Measurements from ENCODE around the gene FGGY.
"Not testable (repeated sequence)": the region's sequence is repeated elsewhere in the genome, so short reads cannot be mapped to it uniquely, and the experiment has no call there.

The FGGY gene

DNA sequence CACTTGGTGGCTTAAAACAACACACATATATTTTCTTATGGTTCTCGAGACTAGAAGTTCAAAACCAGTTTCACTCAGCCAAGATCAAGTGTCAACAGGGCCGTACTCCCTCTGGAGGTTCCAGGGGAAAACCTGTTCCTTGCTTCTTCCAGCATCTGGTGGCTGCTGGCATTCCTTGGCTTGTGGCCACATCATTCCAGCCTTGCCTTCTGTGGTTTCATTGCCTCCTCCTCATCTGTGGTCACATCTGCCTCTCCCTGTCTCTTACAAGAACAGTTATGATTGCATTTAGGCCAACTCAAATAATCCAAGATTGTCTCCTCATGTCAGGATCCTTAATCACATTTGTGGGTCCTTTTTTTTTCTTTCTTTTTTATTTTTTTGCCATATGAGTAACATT is 277.2 kb downstream of the FGGY start:
- H3K27me3 Mint-ChIP-seq = no peaks in the 10 kb centered on the region
- H3K36me3 Mint-ChIP-seq = peaks cover 7 to 11% of the 10 kb centered on the region in 2 donors
- H3K27ac Mint-ChIP-seq = no peak overlapping the region
- no peak for DNase-seq
- peaks cover 12 to 27% of the 10 kb centered on the region in 2 donors for H3K4me1 Mint-ChIP-seq
- H3K9me3 Mint-ChIP-seq = peaks cover 5 to 9% of the 10 kb centered on the region in 2 donors
- no peak for ATAC-seq (replicated peaks)
- H3K4me3 Mint-ChIP-seq = no peak overlapping the region

DNA sequence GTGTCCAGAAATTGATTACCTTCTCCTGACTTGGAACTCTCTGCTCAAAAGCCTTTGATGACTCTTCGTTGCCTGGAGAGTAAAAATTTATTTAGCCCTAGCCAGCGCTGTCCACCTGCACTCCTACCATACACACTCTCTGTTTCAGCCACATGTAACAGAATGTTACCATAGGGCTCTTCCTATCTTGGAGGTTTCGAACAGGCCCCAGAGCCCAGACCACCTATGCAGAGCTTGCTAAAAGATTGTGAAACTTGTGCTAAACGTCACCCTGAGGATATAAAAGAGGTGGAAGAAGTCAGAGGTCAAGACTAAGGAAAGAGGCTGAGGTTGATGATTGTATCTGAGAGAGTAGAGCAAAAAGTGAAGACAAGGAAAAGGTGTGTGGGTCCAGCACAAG is 280.9 kb downstream of the FGGY start:
- no peaks in the 10 kb centered on the region for H3K27me3 Mint-ChIP-seq
- no peak for ATAC-seq (replicated peaks)
- H3K4me1 Mint-ChIP-seq = no peaks in the 10 kb centered on the region

DNA sequence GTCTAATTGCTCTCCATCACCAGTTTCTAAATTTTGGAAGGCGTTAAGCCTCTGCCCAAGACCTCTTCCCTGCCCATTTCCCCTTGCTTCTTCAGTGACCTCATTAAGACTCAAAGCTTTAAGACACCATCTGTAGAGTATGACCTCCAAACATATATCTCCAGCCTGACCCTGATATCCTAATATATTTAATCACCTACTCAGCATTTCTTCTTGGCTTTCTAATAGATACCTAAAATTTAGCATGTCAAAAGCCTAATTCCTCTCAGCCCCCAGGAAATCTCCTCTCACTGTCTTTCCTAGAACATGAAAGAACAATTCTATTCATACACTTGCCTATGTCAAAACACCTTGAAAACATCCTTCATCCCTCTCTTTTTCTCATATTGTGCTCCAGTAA is 282.3 kb downstream of the FGGY start:
- Mint-ChIP-seq H3K9me3 (peaks cover under 1 to 4% of the 10 kb centered on the region in 2 donors), H3K27ac (no peak overlapping the region), H3K36me3 (peaks cover 6 to 10% of the 10 kb centered on the region in 2 donors), H3K27me3 (no peaks in the 10 kb centered on the region), H3K4me1 (no peaks in the 10 kb centered on the region), H3K4me3 (no peak overlapping the region)
- ATAC-seq (replicated peaks) = no peak
- no peak for DNase-seq

More for the DNA sequence above, 280.9 kb downstream of the FGGY start:
- H3K9me3 Mint-ChIP-seq = peaks cover 5 to 9% of the 10 kb centered on the region in 2 donors
- no peak overlapping the region for H3K27ac Mint-ChIP-seq
- no peak overlapping the region for H3K4me3 Mint-ChIP-seq
- peaks cover 11% of the 10 kb centered on the region in 2 donors for H3K36me3 Mint-ChIP-seq
- no peak for DNase-seq

- DNase-seq (no peak), ATAC-seq (replicated peaks) (peak; percentile 38 to 48)
- Mint-ChIP-seq H3K9me3 (peaks cover 0 to 3% of the 10 kb centered on the region in 2 donors), H3K4me1 (no peaks in the 10 kb centered on the region), H3K27me3 (no peaks in the 10 kb centered on the region), H3K27ac (no peak overlapping the region), H3K4me3 (no peak overlapping the region), H3K36me3 (peaks cover 7 to 9% of the 10 kb centered on the region in 2 donors)
These were observed 283.4 kb downstream of the FGGY start for GRCh38 chr1:59580257-59580656.

- not testable (repeated sequence) for DNase-seq; H3K27me3 Mint-ChIP-seq; ATAC-seq (replicated peaks); H3K9me3 Mint-ChIP-seq; H3K4me1 Mint-ChIP-seq; H3K27ac Mint-ChIP-seq; H3K4me3 Mint-ChIP-seq; H3K36me3 Mint-ChIP-seq
These were observed 295.5 kb downstream of the FGGY start for GRCh38 chr1:59592410-59592809.

DNA sequence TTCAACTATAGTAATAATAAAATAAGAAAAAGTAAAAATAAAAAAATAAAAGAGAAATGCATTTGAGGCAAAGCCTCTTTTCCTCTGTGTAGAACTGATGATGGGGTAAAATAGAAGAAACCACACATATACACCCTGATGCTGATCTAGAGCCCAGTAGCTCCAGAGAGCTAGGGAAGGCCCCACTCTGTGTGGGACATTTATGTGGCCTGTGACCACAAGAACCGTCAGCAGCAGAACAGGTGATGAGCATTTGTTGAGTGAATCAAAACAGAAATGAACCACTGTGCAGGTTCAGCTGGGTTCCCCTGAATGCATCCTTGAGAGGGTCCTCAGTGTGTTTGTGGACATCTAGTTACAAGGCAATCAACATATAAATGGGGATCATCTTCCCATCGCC is 296.0 kb downstream of the FGGY start:
- Mint-ChIP-seq H3K4me3 (no peak overlapping the region), H3K36me3 (peaks cover 1 to 9% of the 10 kb centered on the region in 2 donors), H3K9me3 (peaks cover 0 to 7% of the 10 kb centered on the region in 2 donors), H3K4me1 (peaks cover 0 to 6% of the 10 kb centered on the region in 2 donors), H3K27me3 (no peaks in the 10 kb centered on the region), H3K27ac (no peak overlapping the region)
- no peak for DNase-seq
- ATAC-seq (replicated peaks) = no peak

DNA sequence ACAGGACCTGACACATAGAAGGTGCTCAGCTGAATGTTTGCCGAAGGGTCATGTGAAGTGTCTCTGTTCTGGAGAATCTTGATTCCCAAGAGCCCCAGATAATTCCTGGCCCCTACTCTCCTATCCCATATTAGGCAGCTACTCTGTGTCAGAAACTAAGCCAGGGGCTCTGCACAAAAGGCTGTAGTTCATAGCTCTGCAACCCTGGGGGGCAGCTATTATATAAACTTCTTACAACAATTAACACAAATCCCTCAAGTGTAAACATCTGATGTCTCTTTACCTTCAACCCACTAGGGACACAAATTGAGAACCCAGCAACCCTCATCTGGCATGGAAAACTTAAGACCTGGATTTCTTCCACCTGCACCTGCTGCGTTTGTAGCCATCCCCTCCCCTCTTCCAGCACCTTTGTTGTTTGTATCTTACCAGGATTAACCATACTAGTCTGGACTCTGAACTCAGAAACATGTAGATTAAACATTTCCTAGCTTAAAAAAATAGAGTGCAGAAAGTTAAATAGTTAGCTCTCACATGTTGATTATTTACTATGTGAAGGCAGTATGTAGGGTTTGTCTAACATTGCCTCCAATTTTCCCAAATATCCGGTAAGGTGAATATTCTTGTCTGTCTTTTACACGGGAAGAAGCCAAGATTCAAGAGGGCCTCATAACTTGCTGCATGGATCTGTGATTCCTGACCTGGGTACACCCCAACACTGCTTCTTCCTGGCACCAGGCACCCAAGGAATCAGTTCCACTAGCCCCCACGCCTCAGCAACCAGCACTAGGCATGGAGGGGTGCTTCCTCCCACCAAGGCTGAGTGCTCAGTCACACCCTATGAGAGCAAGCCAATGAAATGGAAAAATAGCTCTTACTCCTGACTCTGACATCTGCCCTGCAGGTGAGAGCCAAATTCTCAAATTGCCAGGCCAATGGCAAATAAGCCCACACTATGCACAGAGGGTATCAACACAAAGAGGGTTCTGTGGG is 297.2 kb downstream of the FGGY start:
- no peak for ATAC-seq (replicated peaks)
- peaks cover 0 to 12% of the 10 kb centered on the region in 2 donors for H3K36me3 Mint-ChIP-seq
- H3K4me1 Mint-ChIP-seq = peaks cover 0 to 6% of the 10 kb centered on the region in 2 donors
- H3K4me3 Mint-ChIP-seq = no peak overlapping the region
- DNase-seq = no peak
- no peak overlapping the region for H3K27ac Mint-ChIP-seq
- H3K27me3 Mint-ChIP-seq = no peaks in the 10 kb centered on the region
- peaks cover 0 to 4% of the 10 kb centered on the region in 2 donors for H3K9me3 Mint-ChIP-seq

- no peak for DNase-seq
- ATAC-seq (replicated peaks) = no peak
- Mint-ChIP-seq H3K27ac (no peak overlapping the region), H3K36me3 (peaks cover 0 to 3% of the 10 kb centered on the region in 2 donors), H3K4me1 (peaks cover 0 to 6% of the 10 kb centered on the region in 2 donors), H3K9me3 (no peaks in the 10 kb centered on the region), H3K4me3 (no peak overlapping the region), H3K27me3 (no peaks in the 10 kb centered on the region)
These were observed 298.9 kb downstream of the FGGY start for GRCh38 chr1:59595774-59596173.

GRCh38 chr1:59596432-59596831 is 299.5 kb downstream of the FGGY start:
- Mint-ChIP-seq H3K9me3 (no peaks in the 10 kb centered on the region), H3K36me3 (peaks cover 0 to 3% of the 10 kb centered on the region in 2 donors), H3K4me1 (peaks cover 0 to 6% of the 10 kb centered on the region in 2 donors), H3K27me3 (no peaks in the 10 kb centered on the region), H3K27ac (no peak overlapping the region), H3K4me3 (no peak overlapping the region)
- DNase-seq = no peak
- ATAC-seq (replicated peaks) = no peak

GRCh38 chr1:59596956-59597355 is 300.1 kb downstream of the FGGY start:
- no peak for DNase-seq
- no peak overlapping the region for H3K4me3 Mint-ChIP-seq
- peaks cover 0 to 6% of the 10 kb centered on the region in 2 donors for H3K4me1 Mint-ChIP-seq
- H3K36me3 Mint-ChIP-seq = peaks cover 0 to 3% of the 10 kb centered on the region in 2 donors
- no peaks in the 10 kb centered on the region for H3K9me3 Mint-ChIP-seq
- no peak for ATAC-seq (replicated peaks)
- no peak overlapping the region for H3K27ac Mint-ChIP-seq
- H3K27me3 Mint-ChIP-seq = no peaks in the 10 kb centered on the region

DNA sequence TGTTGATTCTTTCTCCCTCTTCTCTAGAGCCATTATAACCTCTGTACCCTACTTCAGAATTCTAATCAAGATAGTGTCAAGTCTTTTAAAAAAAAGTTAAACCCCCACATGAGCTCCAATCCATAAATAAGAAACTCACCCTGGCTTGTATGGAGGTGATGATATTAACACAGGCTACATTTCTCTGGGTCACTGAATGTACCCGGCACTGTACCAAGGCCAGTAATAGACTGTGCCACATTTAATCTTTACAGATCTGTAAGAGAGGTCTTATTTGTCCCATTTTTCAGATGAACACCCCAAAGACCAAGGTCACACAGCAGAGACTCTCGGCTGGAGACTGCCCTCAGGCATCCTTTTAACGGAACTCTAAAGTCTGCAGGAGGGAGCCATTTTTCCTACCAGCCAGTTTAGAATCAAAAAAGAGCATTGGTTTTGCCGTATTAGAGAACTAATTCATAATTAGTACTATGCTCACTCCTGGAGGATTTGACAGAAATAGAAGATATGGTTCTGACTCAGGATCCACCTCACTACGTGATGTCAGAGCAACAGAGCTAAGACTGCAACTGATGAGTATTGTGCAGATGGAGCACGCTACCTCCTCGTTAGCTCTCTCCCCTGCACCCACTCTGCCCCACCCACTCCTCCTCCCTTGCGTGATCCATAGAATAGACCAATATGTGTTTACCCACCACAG is 300.7 kb downstream of the FGGY start:
- H3K4me3 Mint-ChIP-seq = no peak overlapping the region
- H3K27me3 Mint-ChIP-seq = no peaks in the 10 kb centered on the region
- peaks cover 0 to 6% of the 10 kb centered on the region in 2 donors for H3K4me1 Mint-ChIP-seq
- ATAC-seq (replicated peaks) (no peak), DNase-seq (no peak)
- peaks cover 0 to 3% of the 10 kb centered on the region in 2 donors for H3K36me3 Mint-ChIP-seq
- no peaks in the 10 kb centered on the region for H3K9me3 Mint-ChIP-seq
- H3K27ac Mint-ChIP-seq = no peak overlapping the region

GRCh38 chr1:59598120-59598440 is 301.2 kb downstream of the FGGY start:
- Mint-ChIP-seq H3K4me1 (peaks cover 0 to 6% of the 10 kb centered on the region in 2 donors), H3K36me3 (peaks cover 0 to 3% of the 10 kb centered on the region in 2 donors), H3K27ac (no peak overlapping the region), H3K27me3 (no peaks in the 10 kb centered on the region), H3K4me3 (no peak overlapping the region), H3K9me3 (no peaks in the 10 kb centered on the region)
- DNase-seq = no peak
- no peak for ATAC-seq (replicated peaks)

GRCh38 chr1:59601041-59601441 is 304.1 kb downstream of the FGGY start:
- no peak overlapping the region for H3K27ac Mint-ChIP-seq
- no peaks in the 10 kb centered on the region for H3K4me1 Mint-ChIP-seq
- H3K4me3 Mint-ChIP-seq = no peak overlapping the region
- H3K36me3 Mint-ChIP-seq = peaks cover 0 to 3% of the 10 kb centered on the region in 2 donors
- no peaks in the 10 kb centered on the region for H3K9me3 Mint-ChIP-seq
- no peak for DNase-seq
- ATAC-seq (replicated peaks) = no peak
- no peaks in the 10 kb centered on the region for H3K27me3 Mint-ChIP-seq

DNA sequence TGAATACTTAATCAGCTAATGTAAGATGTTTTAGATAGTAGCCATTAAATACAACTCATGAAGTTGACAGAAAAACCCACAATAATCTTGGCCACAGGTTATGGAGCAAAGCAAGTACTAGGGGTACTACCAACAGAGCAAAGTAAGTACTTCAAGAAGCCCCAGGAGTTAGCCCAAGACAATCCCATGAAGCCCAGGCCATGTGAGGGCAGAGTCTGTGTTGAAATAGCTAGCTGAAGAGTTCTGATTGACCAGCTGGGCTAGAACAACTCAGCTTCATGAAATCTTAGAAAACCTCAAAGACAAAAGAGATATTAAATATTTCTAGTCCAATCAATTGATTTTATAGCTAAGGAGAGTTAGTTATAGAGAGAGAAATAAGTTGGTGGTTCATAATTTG is 304.9 kb downstream of the FGGY start:
- Mint-ChIP-seq H3K9me3 (no peaks in the 10 kb centered on the region), H3K27ac (no peak overlapping the region), H3K4me3 (no peak overlapping the region), H3K36me3 (peaks cover 0 to 5% of the 10 kb centered on the region in 2 donors), H3K27me3 (no peaks in the 10 kb centered on the region), H3K4me1 (no peaks in the 10 kb centered on the region)
- DNase-seq = no peak
- no peak for ATAC-seq (replicated peaks)

DNA sequence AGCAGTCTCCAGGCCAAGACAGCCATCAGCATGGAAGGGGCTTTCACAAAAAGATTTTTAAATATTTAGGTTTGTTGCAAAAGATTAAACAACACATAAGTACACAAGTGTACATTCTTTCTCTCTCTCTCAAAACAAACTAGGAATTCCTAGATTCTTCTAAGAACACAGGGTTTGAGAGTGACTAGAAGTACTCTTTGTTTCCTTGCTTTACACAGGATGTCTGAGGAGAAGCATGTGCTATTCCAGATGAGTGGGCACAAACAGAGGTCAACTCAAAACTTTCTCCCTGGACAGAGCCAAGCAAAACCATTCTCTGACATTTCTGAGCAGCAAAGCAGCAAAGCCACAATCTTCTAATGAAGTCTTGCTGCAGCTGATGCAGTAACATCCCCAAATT is 307.3 kb downstream of the FGGY start:
- Mint-ChIP-seq H3K27ac (no peak overlapping the region), H3K4me1 (no peaks in the 10 kb centered on the region), H3K27me3 (no peaks in the 10 kb centered on the region), H3K36me3 (peaks cover 13 to 17% of the 10 kb centered on the region in 2 donors), H3K4me3 (no peak overlapping the region), H3K9me3 (no peaks in the 10 kb centered on the region)
- DNase-seq (no peak), ATAC-seq (replicated peaks) (no peak)

Measured in stimulated activated naive B cell treated with anti-CD40 and anti-IgM and Interleukin-4, amounts not matched to agents 10 μg/mL and 1 μg/mL and 100 μg/mL, for 72 hours (primary cell).